ENCODE measurements around the gene ARMC9.

The ARMC9 gene

GRCh38 chr2:231342061-231342711 lies 143.8 kb downstream of the ARMC9 start:
- TF ChIP-seq SIN3A (IDR thresholded peaks at IDR 0.05; ENCODE audit: borderline replicate concordance, insufficient read depth, low read length) (no peak), REST (IDR thresholded peaks at IDR 0.05; ENCODE audit: insufficient read depth in 1 of 2, low read depth in 2 of 2, low read length in 2 of 2) (no peak), POLR2AphosphoS5 (IDR thresholded peaks at IDR 0.05; ENCODE audit: low read depth, low read length) (no peak), TAF1 (IDR thresholded peaks at IDR 0.05; ENCODE audit: borderline replicate concordance, insufficient read depth, low read length) (no peak), FOXP2 (optimal IDR thresholded peaks at IDR 0.05; ENCODE audit: borderline replicate concordance, extremely low read depth, extremely low read length, insufficient read depth) (no peak)

GRCh38 chr2:231343006-231343710 lies 144.7 kb downstream of the ARMC9 start:
- TF ChIP-seq POLR2AphosphoS5 (IDR thresholded peaks at IDR 0.05; ENCODE audit: low read depth, low read length) (no peak), FOXP2 (optimal IDR thresholded peaks at IDR 0.05; ENCODE audit: borderline replicate concordance, extremely low read depth, extremely low read length, insufficient read depth) (no peak)

- TF ChIP-seq SIN3A (IDR thresholded peaks at IDR 0.05; ENCODE audit: borderline replicate concordance, insufficient read depth, low read length): no peak
- TF ChIP-seq REST (IDR thresholded peaks at IDR 0.05; ENCODE audit: insufficient read depth in 1 of 2, low read depth in 2 of 2, low read length in 2 of 2): no peak
- TF ChIP-seq POLR2AphosphoS5 (IDR thresholded peaks at IDR 0.05; ENCODE audit: low read depth, low read length): no peak
- no peak for TF ChIP-seq TAF1 (IDR thresholded peaks at IDR 0.05; ENCODE audit: borderline replicate concordance, insufficient read depth, low read length)
- TF ChIP-seq FOXP2 (optimal IDR thresholded peaks at IDR 0.05; ENCODE audit: borderline replicate concordance, extremely low read depth, extremely low read length, insufficient read depth): no peak
Measured at GRCh38 chr2:231343988-231344387, 145.6 kb downstream of the ARMC9 start.

- TF ChIP-seq REST (IDR thresholded peaks at IDR 0.05; ENCODE audit: insufficient read depth in 1 of 2, low read depth in 2 of 2, low read length in 2 of 2): no peak
- TF ChIP-seq POLR2AphosphoS5 (IDR thresholded peaks at IDR 0.05; ENCODE audit: low read depth, low read length): no peak
Measured at GRCh38 chr2:231344851-231345250, 146.4 kb downstream of the ARMC9 start.

GRCh38 chr2:231347081-231347480 lies 148.7 kb downstream of the ARMC9 start:
- TF ChIP-seq SIN3A (IDR thresholded peaks at IDR 0.05; ENCODE audit: borderline replicate concordance, insufficient read depth, low read length): no peak
- TF ChIP-seq FOXP2 (optimal IDR thresholded peaks at IDR 0.05; ENCODE audit: borderline replicate concordance, extremely low read depth, extremely low read length, insufficient read depth): no peak
- TF ChIP-seq POLR2AphosphoS5 (IDR thresholded peaks at IDR 0.05; ENCODE audit: low read depth, low read length): no peak
- TF ChIP-seq TAF1 (IDR thresholded peaks at IDR 0.05; ENCODE audit: borderline replicate concordance, insufficient read depth, low read length): no peak
- no peak for TF ChIP-seq REST (IDR thresholded peaks at IDR 0.05; ENCODE audit: insufficient read depth in 1 of 2, low read depth in 2 of 2, low read length in 2 of 2)

Data from PFSK-1 (cell line).